ENCODE data around the gene SRI. TPM values are rescaled to one million over a fixed set of nuclear protein-coding genes. Genes with fewer than 3 reads are reported as not detected.

The SRI gene
- total and polyA plus RNA-seq, 8 donors, result 18.6 to 78.1 (median 42.1) TPM

- Histone ChIP-seq H3K27me3 (no peaks in the 10 kb centered on the region), H3K9me3 (no peaks in the 10 kb centered on the region), H3K4me1 (peaks cover 0 to 19% (median 16%) of the 10 kb centered on the region in 3 donors), H3K27ac (peak overlapping the region in 1 of 4 donors; percentile 11), H3K4me3 (no peak overlapping the region), H3K36me3 (no peaks in the 10 kb centered on the region)
- intact Hi-C loops (cut with DNase I), result no loop called here
- FAIRE-seq (no peak), ATAC-seq (no peak), DNase-seq (no peak)
- no peak for TF ChIP-seq CTCF (IDR thresholded peaks at IDR 0.05)
- 27 to 38% methylated on average over 2 of the region's 2 CpGs for WGBS, 2 donors
Measured at GRCh38 chr7:88224601-88225275, 4.9 kb upstream of the SRI start.

- WGBS, 2 donors, result 96 to 98% methylated on average over 2 of the region's 2 CpGs
- H3K9me3 ChIP-seq, result no peaks in the 10 kb centered on the region
- no peak for TF ChIP-seq CTCF (IDR thresholded peaks at IDR 0.05)
- peaks cover 0 to 19% (median 16%) of the 10 kb centered on the region in 3 donors for H3K4me1 ChIP-seq
- DNase-seq (no peak), FAIRE-seq (no peak), ATAC-seq (no peak)
- no peaks in the 10 kb centered on the region for H3K27me3 ChIP-seq
- no peak overlapping the region for H3K27ac ChIP-seq
- H3K36me3 ChIP-seq, result no peaks in the 10 kb centered on the region
- H3K4me3 ChIP-seq, result no peak overlapping the region
- intact Hi-C loops (cut with DNase I), result no loop called here
Measured at GRCh38 chr7:88223265-88223664, 3.4 kb upstream of the SRI start.

- TF ChIP-seq CTCF (IDR thresholded peaks at IDR 0.05), result no peak
- H3K4me1 ChIP-seq, result peaks cover 0 to 12% (median 5%) of the 10 kb centered on the region in 3 donors
- intact Hi-C loops (cut with DNase I), result no loop called here
- ATAC-seq (peak; percentile 61 to 83 (median 70)), DNase-seq (peak; percentile 43 to 76 (median 62)), FAIRE-seq (no peak)
- H3K27ac ChIP-seq, result peak overlapping the region; percentile 26 to 97 (median 89)
- H3K36me3 ChIP-seq, result peaks cover 0 to 7% (median 0%) of the 10 kb centered on the region in 3 donors
- H3K9me3 ChIP-seq, result no peaks in the 10 kb centered on the region
- H3K4me3 ChIP-seq, result peak overlapping the region; percentile 58 to 96 (median 86)
- H3K27me3 ChIP-seq, result no peaks in the 10 kb centered on the region
- 1% methylated on average over 27 of the region's 27 CpGs for WGBS, 2 donors
Measured at GRCh38 chr7:88218836-88219605, 817 bp downstream of the SRI start.

- TF ChIP-seq CTCF (IDR thresholded peaks at IDR 0.05), result no peak
- H3K27me3 ChIP-seq, result no peaks in the 10 kb centered on the region
- no peak for FAIRE-seq
- no peak for ATAC-seq
- 31 to 34% methylated on average over 5 of the region's 5 CpGs for WGBS, 2 donors
- intact Hi-C loops (cut with DNase I), result no loop called here
- peaks cover 0 to 12% (median 0%) of the 10 kb centered on the region in 3 donors for H3K36me3 ChIP-seq
- peaks cover 0 to 12% (median 5%) of the 10 kb centered on the region in 3 donors for H3K4me1 ChIP-seq
- H3K4me3 ChIP-seq, result peak overlapping the region in 3 of 4 donors; percentile 58 to 96 (median 93)
- peak overlapping the region in 3 of 4 donors; percentile 26 to 97 (median 97) for H3K27ac ChIP-seq
- no peaks in the 10 kb centered on the region for H3K9me3 ChIP-seq
- no peak for DNase-seq
Measured at GRCh38 chr7:88218429-88218745, 1.5 kb downstream of the SRI start.

All from pancreas (tissue), 10 donors.